ENCODE measurements around the gene ZMYM2.
A peak's percentile ranks its signal among the peaks of the same experiment; 100 is the strongest.
"Not testable (repeated sequence)": the region's sequence is repeated elsewhere in the genome, so short reads cannot be mapped to it uniquely, and the experiment has no call there.

The ZMYM2 gene

GRCh38 chr13:19984430-19985218 is 26.1 kb downstream of the ZMYM2 start:
- peak; percentile 97 for FAIRE-seq

- no peak for FAIRE-seq
Measured at GRCh38 chr13:19985219-19985556, 26.7 kb downstream of the ZMYM2 start.

- FAIRE-seq = no peak
Measured at GRCh38 chr13:19991531-19991930, 33.0 kb downstream of the ZMYM2 start.

- no peak for FAIRE-seq
Measured at GRCh38 chr13:19993024-19993423, 34.5 kb downstream of the ZMYM2 start.

GRCh38 chr13:19998960-19999359 is 40.4 kb downstream of the ZMYM2 start:
- no peak for FAIRE-seq

GRCh38 chr13:20000062-20000552 is 41.6 kb downstream of the ZMYM2 start:
- no peak for FAIRE-seq

- FAIRE-seq = no peak
Measured at GRCh38 chr13:20001366-20002190, 43.1 kb downstream of the ZMYM2 start.

- FAIRE-seq = no peak
Measured at GRCh38 chr13:20002787-20003186, 44.3 kb downstream of the ZMYM2 start.

- FAIRE-seq = no peak
Measured at GRCh38 chr13:20006206-20006605, 47.7 kb downstream of the ZMYM2 start.

GRCh38 chr13:20015763-20016162 is 57.2 kb downstream of the ZMYM2 start:
- FAIRE-seq = no peak

- FAIRE-seq = peak; percentile 28
Measured at GRCh38 chr13:20016649-20017364, 58.3 kb downstream of the ZMYM2 start.

GRCh38 chr13:20017365-20017711 is 58.8 kb downstream of the ZMYM2 start:
- no peak for FAIRE-seq

GRCh38 chr13:20019043-20019442 is 60.5 kb downstream of the ZMYM2 start:
- peak; percentile 25 for FAIRE-seq

GRCh38 chr13:20024702-20025101 is 66.2 kb downstream of the ZMYM2 start:
- FAIRE-seq = no peak

GRCh38 chr13:20028953-20029352 is 70.4 kb downstream of the ZMYM2 start:
- no peak for FAIRE-seq

- FAIRE-seq = peak; percentile 33
Measured at GRCh38 chr13:20033486-20033885, 75.0 kb downstream of the ZMYM2 start.

- peak; percentile 94 for FAIRE-seq
Measured at GRCh38 chr13:20035130-20035529, 76.6 kb downstream of the ZMYM2 start.

GRCh38 chr13:20037908-20038307 is 79.4 kb downstream of the ZMYM2 start:
- FAIRE-seq = no peak

GRCh38 chr13:20042603-20043002 is 84.1 kb downstream of the ZMYM2 start:
- not testable (repeated sequence) for FAIRE-seq

GRCh38 chr13:20043207-20043925 is 84.8 kb downstream of the ZMYM2 start:
- FAIRE-seq = no peak

GRCh38 chr13:20044086-20044485 is 85.6 kb downstream of the ZMYM2 start:
- FAIRE-seq = no peak

GRCh38 chr13:20045950-20046548 is 87.5 kb downstream of the ZMYM2 start:
- no peak for FAIRE-seq
